ENCODE results near the gene HDAC9.

The HDAC9 gene

DNA sequence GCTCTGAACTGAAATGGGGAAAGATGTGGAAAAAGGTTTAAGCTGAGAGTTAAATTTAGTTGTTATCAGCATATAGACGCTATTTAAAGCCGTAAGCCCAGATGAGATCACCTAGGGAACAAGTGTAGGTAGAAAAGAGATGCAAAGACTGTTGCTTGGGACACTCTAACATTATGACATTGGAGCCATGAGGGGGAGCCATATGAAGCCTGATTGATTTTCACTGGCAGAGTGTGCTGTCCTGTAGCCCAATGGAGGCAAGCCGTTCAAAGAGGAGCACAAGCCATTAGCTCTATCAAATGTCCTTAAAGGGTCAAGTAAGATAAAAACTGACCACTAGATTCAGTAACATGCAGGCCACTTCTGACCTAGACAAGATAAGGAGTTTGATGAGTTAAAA lies 398.6 kb downstream of the HDAC9 start:
- no peak for DNase-seq (ENCODE audit: low read depth in 3 of 3)

DNA sequence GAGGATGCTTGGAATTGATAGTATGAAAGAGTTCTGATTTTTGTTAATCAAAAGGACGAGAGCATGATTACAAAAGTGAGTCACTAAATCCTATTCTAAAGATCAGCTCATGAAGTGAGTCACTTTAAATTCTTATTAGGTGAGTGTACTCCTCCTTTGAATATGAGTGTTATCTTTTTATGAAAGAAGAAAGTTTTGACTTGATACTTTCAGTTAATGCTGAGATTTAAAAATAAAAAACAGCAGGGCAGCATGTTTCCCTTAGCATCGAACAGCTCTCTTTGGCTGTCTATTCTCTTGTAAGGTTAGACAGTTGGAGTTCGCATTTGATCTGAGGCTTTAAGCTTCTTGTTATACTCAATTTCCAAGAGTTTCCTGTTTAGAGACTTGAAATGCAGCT lies 399.9 kb downstream of the HDAC9 start:
- DNase-seq (ENCODE audit: low read depth in 3 of 3), result no peak

DNA sequence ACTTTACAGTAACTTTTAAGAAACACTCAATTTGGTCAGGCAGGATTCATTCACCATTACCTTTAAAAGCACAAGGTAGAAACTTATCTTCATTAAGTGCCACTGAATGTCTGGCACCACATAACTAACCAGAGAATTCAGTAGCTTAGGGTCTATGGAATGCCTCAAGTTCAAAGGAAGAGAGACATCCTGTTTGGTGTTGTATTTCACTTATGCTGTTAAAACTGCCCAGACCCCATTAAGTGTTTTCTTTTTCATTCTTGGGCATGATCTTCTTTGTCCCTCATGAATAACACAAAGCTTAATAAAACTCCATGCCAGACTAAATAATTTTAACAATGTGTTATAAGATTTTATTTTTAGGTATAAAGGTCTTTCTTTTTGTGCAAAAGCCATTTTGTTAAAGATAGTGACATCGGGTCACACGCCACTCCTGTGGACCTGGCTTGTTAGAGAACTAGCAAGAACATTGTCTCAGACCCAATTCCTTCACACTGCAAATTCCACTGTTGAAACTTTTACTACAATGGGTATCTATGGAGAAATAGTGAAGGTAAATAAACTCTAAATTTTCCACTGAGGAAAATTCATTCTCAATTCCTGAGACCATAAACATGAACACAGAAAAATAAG lies 400.9 kb downstream of the HDAC9 start:
- no peak for DNase-seq (ENCODE audit: low read depth in 3 of 3)

DNA sequence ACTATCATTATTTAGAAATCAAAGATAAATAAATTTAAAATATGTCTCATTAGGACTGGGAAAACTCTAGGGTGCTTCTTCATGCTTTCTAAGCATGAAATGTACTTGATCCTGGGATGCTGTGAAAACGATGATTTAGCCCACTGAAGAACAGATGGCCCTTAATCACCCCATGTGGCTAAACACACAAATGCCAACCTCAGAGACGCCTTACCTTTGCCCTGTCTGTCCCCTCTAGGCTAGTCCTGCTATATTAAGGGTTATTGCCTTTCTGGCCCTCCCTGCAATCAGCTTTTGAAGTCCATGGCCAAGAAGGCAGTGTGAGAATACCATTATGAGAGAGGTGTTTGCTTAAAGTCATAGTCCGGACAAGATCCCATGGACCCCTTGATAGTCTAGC lies 404.7 kb downstream of the HDAC9 start:
- no peak for DNase-seq (ENCODE audit: low read depth in 3 of 3)

DNA sequence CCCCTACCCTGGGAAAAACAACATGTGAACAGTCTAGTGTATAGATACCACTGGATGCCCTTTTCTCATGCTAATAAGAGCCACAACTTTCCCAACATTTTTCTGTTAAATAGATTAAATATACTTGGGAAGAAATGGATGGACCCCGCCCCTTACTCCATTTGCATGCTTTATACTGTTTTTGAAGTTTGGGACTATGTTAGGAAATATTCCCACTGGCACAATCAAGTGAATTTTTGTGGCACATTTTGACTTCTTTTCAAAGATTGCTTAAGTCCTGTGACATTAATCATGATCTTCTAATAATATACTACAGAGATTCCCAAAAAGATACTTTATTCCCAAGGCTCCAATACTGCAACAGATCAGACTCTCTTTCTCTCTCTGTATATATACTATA lies 405.3 kb downstream of the HDAC9 start:
- DNase-seq (ENCODE audit: low read depth in 3 of 3), result no peak

DNA sequence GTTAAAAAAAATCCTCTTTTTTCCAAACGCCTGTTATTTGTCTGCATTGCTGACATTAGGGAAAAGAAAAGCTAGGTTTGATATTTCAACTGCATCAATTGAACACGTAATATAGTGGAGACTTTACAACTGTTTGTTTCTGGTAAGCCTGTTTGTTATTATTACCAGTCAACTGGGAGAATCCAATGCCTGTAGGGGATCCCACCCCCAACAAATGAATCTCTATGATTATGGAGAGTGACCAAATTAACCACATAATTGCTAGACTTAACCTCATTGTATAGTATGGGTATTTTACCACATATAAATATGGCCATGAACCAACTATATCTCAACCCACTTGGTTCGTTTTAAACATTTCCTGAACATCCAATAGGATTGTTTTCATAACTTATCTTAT lies 405.8 kb downstream of the HDAC9 start:
- no peak for DNase-seq (ENCODE audit: low read depth in 3 of 3)

DNA sequence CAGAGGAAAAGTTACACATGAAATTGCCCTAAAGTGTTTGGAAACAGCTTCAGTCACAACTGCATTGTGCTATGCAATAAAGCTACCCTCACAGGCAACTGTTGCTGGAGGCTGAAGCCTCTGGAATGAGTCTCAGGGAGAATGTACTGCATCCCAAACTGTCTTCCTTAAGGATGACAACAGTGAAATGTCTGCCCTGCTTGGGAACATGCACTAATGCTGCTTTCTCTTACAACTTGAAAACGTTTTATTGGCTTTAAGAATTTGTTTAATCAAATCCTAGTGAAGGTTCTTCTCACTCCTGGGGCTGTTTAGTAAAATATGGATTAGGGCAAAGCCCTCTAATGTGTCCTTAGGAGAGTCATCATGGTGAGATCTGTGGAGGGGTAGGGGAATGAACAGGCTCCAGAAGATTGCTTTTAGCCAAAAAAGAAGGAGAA lies 406.5 kb downstream of the HDAC9 start:
- DNase-seq (ENCODE audit: low read depth in 3 of 3), result no peak

DNA sequence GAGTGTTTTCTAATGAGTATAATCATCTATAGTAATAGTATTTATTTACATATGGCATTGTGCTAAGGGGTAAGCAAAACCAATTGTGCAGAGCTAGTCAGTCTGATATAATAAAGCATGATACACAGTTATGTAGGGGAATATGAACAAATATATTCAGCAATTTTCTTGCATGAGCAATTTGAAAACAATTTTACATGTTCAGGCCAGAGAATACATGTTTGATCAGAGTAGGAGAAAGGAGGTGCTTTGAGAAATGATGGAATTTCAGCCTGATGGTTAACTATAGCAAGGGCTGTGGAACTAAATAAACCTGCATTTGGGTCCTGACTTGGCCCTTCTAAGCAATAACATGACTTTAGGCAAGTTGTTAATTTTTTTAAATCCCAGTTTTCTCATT lies 407.3 kb downstream of the HDAC9 start:
- no peak for DNase-seq (ENCODE audit: low read depth in 3 of 3)

DNA sequence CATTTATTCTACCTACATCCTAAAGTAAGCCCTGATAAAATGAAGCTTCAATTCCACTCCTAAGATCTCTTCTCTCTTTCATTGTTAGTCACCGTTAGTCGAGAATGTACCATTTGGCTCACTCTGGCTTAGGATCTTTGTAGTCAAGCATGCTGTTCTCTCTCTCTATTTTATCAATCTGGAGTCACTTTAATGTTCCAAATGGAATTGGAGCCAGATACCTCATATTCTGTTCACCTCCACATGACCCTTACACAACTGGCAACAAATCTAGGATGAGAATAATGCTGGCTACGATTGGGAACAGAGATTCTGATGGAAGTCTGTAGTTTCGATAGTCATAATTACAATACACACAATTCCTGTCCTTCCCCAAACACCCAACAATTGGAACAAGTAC lies 408.1 kb downstream of the HDAC9 start:
- DNase-seq (ENCODE audit: low read depth in 3 of 3), result no peak

DNA sequence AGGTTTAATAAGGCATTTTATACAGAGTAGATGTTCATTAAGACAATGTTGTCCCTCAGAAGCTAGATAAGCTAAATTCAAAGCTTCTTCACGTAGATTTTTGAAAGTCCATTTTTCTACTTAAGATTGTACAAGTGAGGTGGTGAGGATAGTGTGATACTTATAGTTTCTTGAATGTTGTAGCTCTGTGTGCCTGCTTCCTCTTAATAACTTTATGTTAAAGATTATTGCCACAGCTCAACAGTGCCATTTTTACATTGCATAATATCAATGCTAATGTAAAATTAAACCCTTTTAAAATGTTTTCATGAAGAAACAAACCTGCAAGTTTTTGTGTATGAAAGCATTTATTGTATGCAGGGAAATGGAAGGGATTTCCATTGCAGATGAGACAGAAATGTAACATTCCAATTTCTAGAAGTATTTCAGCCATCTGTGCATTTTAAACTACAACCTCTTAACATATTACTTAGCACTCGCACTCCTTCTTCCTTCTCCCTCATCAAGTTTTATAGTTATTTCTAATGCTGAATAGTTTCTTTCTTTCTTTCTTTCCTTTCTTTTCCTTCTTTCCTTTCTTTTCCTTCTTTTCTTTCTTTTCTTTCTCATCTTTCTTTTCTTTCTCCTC lies 409.9 kb downstream of the HDAC9 start:
- DNase-seq (ENCODE audit: low read depth in 3 of 3), result no peak

DNA sequence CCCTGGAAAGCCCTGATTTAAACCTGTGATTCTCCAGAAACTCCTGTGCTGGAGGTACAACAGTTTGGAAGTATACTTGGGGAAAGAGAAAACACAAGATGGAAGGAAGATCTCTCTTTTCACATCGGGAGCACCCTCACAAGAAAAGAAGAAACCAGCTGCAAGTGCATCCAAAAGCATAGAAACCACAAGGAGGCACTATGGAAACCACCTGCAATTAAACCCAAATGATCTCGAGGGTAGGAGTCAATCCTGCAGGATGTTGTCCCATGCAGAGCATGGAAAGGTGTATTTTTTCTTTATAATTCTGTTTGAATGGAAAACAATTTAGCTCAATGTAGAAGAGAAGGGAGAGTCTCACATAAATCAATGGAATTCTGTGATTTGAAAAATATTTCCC lies 411.4 kb downstream of the HDAC9 start:
- no peak for DNase-seq (ENCODE audit: low read depth in 3 of 3)

DNA sequence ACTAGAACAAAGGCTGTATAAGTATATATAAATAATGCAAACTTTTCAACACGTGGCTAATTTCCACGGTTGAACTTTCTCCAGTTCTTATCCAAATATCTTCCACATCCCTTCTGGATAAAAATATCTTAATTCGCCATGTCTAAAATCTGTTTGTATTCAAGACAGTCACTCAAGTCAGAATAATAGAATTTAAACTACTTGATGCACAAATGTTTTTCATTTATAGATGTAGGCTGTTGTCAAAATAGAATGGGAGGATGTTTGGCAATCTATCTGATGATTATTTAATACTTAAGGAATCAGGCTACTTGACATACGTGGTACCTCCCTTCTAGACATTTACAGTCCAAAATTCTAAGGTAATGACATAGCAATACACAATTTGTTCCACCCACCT lies 417.6 kb downstream of the HDAC9 start:
- DNase-seq (ENCODE audit: low read depth in 3 of 3), result no peak

DNA sequence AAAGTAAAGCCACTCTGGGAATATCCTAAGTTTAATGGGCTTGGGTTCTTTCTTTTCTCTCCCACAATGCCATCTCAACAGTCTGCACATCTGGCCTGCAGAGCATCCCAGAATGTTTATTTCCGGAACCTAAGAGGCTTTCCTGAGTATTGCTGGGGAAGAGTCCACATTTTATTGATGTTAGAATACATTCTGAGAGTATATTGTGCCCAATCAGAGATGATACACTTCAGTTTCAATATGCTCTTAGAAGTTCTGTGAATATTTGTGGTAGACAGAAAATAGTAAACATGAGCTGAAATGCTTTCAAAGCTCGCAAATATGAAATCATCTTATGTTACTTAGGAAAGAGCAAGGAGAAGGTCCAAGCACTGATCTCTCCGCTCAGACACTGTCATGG lies 421.3 kb downstream of the HDAC9 start:
- DNase-seq (ENCODE audit: low read depth in 3 of 3), result no peak

DNA sequence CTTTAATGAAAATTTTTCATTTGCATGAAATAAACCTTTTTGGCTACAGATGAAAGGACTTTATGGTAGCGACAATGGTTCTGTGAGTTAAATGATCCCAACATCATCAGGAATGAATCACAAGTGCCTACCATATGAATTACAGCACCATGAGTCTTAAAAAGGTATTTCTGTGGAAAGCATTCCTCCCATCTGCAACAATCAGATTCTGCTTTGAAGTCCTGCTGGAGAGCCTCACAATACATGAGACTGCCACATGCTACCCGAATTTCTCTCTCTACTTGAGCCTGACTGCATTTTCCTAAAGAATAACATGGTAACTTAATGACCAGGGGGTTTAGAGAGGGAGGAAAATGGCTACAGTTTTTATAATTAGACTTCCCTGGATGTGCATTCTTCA lies 431.6 kb downstream of the HDAC9 start:
- DNase-seq (ENCODE audit: low read depth in 3 of 3), result no peak

DNA sequence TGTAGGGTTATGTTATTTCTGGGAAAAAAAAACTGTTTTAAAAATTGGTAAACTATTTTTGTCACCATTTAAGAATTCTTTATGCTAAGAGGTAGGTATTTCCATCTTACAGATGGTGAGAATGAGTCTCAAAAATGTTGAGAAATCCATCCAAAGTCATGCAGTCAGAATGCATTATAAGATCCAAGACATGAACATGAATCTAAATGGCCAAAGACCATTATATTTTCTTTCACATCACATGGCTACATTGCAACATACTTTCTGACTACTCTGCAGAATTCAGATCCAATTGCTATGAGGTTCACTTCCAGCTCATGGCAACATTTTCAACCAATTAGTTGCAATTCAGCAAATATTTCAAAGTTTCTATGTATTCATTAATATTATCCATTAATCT lies 440.7 kb downstream of the HDAC9 start:
- DNase-seq (ENCODE audit: low read depth in 3 of 3), result no peak

DNA sequence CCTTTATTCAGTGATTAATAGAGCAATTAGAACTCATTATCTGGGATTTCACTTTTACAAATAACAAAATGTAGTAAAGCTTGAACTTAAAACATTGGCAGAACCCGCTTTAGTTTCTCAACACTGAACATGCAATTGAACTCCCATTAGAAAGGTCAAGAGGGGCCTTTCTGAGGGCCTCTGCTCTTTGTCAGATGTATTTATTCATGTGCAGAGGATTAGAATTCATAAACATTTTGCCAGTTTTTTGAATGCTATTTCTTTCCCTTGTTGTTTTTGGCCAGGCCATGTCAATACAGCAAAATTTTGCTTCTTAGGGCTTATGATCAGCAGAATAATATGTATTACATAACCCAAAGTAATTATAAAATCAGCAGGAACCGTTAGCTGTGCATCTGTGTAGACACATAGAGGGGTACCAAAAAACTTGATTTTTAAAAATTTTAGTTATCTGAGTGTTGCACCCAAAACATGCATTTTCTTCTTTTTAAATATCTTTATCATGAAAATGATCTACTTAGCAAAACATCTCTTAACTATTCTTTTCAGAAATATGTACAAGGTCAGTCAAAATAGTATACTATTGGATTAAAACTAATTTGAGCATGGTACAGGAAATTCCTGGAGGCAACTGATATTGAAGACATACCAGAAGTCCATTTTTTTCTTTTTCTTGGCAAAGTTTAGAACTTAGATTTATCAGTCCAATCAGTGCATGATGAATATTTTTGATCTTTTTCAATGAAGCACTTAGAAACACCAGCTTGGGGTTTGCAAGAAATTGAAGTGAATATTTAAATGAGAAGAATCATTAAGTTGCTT lies 444.4 kb downstream of the HDAC9 start:
- no peak for DNase-seq (ENCODE audit: low read depth in 3 of 3)

DNA sequence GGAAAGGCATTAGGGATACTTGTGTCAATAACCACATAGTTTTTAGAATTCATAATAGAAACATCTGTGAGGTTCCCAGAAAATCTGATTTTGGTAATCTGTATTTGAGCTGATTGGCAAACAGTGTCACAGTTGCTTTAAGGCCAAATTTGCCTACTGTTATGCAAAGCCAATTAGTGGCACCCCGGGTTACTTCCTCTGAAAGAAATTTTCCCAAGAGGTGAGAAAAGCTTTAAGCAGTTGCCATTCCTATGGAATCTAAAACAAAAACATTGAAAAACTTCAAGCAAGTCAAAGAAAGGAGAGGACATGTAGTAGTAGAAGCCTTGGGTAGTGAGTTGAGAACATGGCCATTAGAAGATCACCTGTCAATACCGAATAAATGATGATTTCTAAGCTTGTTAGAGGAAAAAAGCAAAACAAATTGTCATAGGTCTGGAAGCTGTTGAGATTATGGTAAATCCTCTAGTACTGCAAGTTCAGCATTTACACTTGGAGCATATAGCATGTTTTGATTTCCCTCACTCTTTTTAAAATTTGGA lies 445.1 kb downstream of the HDAC9 start:
- no peak for DNase-seq (ENCODE audit: low read depth in 3 of 3)

DNA sequence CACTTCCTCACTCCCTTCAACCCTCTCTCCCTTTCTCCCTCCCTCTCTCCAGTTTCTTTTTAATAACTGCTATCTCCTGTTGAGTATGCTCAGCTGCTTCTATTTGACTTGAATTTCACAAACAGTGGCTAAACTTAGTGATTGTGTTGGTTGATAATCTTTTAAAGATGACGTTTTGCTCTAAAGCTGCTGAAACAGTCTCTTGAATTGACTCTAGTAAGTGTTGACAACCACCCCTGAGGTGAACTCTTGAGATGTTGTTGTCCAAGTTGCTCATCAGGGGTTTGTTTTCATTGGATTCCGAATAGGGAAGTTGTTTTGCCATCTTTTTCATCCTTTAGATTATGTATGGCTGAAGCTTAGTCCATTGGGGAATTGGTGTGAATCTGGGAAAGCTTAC lies 445.7 kb downstream of the HDAC9 start:
- DNase-seq (ENCODE audit: low read depth in 3 of 3), result no peak

DNA sequence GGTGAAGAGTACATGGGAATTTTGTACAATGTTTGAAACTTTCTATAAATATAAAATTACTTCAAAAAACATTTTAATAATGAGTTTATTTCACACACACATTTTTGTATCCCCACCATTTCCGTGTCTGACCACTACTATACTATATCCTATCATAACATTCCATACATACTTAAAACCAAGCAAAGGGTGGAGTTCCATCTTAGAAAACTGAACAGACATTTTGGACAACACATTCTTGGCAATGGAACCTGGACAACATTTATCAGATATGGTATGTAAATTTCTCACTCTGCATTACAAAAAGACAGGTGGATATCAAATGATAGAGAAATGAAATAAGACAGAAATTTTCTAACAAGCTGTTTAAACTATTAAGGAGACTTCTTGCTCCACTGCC lies 453.0 kb downstream of the HDAC9 start:
- DNase-seq (ENCODE audit: low read depth in 3 of 3), result no peak

DNA sequence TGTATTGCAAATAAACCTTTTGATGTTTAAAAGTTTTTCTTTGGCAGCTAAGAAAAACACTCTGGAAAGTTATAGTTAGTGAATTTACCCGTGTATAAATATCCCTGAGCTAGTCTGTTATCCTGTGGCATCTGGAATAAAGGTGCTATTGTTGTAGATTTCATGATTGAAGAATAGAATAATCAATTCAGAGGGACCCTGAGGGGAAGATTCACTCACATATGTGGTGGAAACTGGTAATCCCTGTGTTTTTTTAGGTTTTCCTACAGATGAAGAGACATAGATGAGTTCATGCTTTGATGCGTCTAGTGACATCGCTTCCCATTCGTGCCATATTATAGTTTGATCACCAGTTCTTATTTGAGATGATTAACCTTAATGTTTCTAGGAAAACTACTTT lies 457.3 kb downstream of the HDAC9 start:
- no peak for DNase-seq (ENCODE audit: low read depth in 3 of 3)

DNA sequence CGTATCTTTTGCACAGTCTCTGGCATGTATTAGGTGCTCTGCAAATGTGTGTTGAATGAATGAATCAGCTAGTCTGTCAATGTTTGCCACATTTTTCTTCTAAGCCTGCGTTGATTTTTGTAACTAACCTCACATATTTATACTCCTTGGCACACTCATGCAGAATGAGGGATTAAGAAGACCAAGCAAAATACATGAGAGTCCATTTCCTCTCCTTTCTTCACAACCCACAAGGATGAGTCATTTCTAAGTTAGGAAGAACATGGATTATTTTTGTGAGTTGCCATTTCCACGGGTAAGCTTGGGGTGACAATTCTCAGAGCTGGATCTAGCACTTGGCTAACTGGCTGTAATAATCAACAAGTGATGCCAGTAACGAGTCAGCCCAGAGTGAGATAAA lies 463.1 kb downstream of the HDAC9 start:
- no peak for DNase-seq (ENCODE audit: low read depth in 3 of 3)

DNA sequence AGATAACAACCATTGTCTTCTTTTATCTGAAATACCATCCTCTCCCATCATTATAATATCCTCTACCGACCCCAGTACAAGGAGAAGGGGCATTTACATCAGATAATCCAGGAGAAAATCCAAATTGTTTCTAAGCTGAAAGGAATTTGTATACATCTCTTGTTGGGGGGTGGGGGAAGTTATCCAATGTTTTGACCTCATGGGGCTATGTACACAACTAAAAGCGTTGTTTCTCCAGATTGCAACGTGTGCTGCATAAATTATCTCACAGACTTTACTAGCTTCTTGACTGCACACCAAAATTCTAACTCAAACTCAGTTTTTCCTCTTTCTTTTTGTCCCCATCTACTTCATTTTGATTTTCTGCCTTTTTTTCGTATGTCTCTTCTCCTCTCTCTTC lies 465.2 kb downstream of the HDAC9 start:
- DNase-seq (ENCODE audit: low read depth in 3 of 3), result no peak

DNA sequence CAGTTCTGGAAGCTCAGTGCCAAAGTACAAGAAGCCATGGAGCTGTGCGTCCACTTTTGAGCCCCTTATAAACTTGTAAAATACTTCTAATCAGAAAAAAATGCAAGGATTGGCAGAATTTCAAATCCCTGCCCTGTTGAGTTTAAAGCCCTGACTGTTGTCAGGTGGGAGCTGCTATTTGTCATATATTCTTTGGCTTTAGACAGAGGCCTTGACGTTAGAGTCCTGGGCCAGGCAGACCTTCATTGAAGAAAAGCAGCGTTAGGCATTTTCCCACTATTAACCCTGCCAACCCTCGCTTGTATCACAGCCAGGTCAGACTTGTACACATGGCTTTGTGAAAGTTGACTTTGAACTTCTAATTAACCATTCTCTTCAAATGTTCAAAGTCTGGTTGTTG lies 466.5 kb downstream of the HDAC9 start:
- DNase-seq (ENCODE audit: low read depth in 3 of 3), result no peak
